Bronchial epithelial cell (primary cell): ENCODE data around the gene POU2F3. TPM values are rescaled to one million over a fixed set of nuclear protein-coding genes. Genes with fewer than 3 reads are reported as not detected.

Source experiments
- DNase-seq: peaks from one replicate; pipeline ENCODE4 v3.0.0-alpha.2; 2010; ENCODE audit warnings: low read depth
- FAIRE-seq: peaks from 2 replicates; lab custom pipeline; 2011; peaks lifted over from hg19 to GRCh38; lab: Jason Lieb, UNC
- H3K27me3 ChIP-seq: 2 replicates; pipeline ENCODE4 v1.5.1; 2011; ENCODE audit warnings: low read length; ENCODE audit not compliant: control insufficient read depth, insufficient read depth
- H3K36me3 ChIP-seq: 2 replicates; pipeline ENCODE4 v1.5.1; 2011; ENCODE audit warnings: low read length; ENCODE audit not compliant: control insufficient read depth, insufficient read depth
- H3K4me3 ChIP-seq: 2 replicates; pipeline ENCODE4 v1.5.1; 2011; ENCODE audit warnings: mild to moderate bottlenecking, low read depth, low read length, control low read depth
- CTCF ChIP-seq: IDR thresholded peaks from 2 replicates; pipeline ENCODE4 v1.5.1; 2011; ENCODE audit warnings: mild to moderate bottlenecking, moderate library complexity, low read length, control low read depth, inconsistent platforms; ENCODE audit not compliant: insufficient read depth, severe bottlenecking
- total RNA-seq: library from RNA; depleted of rRNA; stranded (reverse); fragments of >200 nt; gene quantifications from 2 replicates; pipeline ENCODE4 v1.2.1, GENCODE V29; 2014

The POU2F3 gene
- total RNA-seq: 0.90 TPM in 1 of 2 replicates, not detected in the other

DNA sequence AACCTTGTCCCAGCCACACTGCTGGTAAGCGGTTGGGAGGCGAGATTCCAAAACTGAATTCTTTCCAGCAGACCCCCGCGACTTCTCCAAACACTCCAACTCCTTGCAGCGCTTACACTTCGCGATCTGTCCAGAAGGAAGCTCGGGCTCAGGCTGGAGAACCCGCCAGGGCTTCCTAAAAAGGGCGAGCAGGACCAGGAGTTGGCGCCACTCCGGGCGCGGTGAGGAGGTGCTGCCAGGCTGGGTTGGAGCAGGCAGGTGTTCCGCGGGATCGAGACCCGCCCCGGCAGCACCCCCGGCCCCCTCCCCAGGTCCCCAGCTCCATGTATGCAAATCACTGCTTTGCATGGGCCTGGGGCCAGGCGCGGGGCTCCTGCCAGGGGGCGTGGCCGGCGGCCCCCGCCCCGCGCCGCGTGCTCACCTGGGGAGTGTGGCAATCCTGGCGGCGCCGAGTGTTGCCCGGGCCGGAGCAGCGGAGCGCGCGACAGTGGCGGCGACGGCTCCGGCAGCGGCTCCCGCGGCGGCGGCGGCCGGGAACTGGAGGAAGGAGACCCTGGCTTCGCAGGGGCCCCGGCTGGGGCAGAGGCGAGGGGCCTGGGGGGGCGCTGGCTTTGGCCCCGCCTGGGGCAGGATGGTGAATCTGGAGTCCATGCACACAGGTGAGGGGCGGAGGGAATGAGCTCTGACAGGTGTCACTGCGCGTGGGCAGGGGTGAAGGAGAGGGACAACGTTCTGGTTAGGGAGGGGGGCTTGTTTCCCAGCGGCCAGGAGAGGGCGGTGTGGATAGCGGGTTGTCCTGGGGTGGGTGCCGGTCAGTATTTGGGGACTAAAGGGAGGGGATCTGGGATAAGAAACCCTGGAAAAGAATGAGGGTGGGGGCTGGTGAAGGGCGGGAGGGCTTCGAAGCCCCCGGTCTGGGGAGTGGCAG lies at the start of gene POU2F3:
POU2F3 (plus strand) TSS at position 428 of the 928 bp plus-strand sequence; CDS start at position 632, 204 bp downstream.
- Histone ChIP-seq H3K4me3 (peak within 1 kb of the TSS; percentile 31), H3K36me3 (no peaks in the 10 kb centered on the region), H3K27me3 (peaks cover 12% of the 10 kb centered on the region)

GRCh38 chr11:120191058-120191457 lies 48.9 kb upstream of the POU2F3 start:
- FAIRE-seq: no peak
- Histone ChIP-seq H3K36me3 (no peaks in the 10 kb centered on the region), H3K4me3 (no peak overlapping the region), H3K27me3 (peaks cover 8% of the 10 kb centered on the region)
- no peak for DNase-seq
- no peak for TF ChIP-seq CTCF

More for the DNA sequence above, at the start of gene POU2F3:
- FAIRE-seq: no peak
- DNase-seq: no peak
- TF ChIP-seq CTCF: peak; percentile 47

DNA sequence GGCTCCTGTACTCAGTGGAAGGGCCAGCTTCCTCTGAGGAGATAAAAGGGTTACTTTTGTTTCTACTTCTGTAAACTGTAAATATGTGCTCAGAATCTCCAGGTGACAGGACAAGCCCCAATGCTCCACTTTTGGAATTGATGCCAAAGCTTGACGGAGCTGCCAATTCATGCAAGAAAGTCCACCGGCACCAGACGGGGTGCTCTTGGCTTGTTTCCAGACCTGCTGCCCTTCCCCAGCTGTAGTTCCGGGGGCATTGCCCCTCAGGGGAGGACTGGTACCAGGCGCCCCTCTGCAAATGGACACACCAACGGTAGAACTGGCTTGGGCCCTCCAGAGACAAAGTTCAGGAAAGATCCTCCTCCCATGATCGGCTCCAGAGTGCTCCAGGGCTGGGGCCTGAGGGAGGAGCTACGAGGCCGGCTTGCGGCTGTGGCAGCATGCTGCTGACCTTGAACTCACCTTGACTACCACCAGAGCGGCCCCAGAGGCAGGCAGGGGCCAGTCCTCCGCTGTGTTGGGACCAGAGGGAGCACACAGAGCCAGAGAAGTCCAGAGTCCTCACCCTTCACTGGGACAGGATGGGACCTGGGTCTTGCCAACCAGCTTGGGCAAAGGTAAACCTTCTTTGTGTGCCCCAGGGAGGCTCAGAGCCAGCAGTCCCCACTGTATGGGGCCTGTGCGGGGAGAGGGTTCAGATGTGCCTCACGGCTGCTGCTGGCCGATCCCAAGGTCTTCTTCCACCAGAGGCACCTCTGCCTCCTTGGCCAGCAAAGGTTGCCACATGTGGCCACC lies 46.9 kb upstream of the POU2F3 start:
- FAIRE-seq (no peak), DNase-seq (no peak)
- peaks cover 8% of the 10 kb centered on the region for H3K27me3 ChIP-seq
- TF ChIP-seq CTCF: no peak
- H3K36me3 ChIP-seq: no peaks in the 10 kb centered on the region
- no peak overlapping the region for H3K4me3 ChIP-seq

- no peaks in the 10 kb centered on the region for H3K36me3 ChIP-seq
- FAIRE-seq: no peak
- H3K27me3 ChIP-seq: peaks cover 8% of the 10 kb centered on the region
- no peak for TF ChIP-seq CTCF
- H3K4me3 ChIP-seq: no peak overlapping the region
- no peak for DNase-seq
Observed at GRCh38 chr11:120194166-120194565, 45.8 kb upstream of the POU2F3 start.

GRCh38 chr11:120195601-120196320 lies 44.2 kb upstream of the POU2F3 start:
- Histone ChIP-seq H3K36me3 (no peaks in the 10 kb centered on the region), H3K27me3 (peaks cover 6% of the 10 kb centered on the region), H3K4me3 (no peak overlapping the region)
- TF ChIP-seq CTCF: no peak
- DNase-seq (no peak), FAIRE-seq (no peak)
